ENCODE results near the gene MAN1A1. TPM values are rescaled to one million over a fixed set of nuclear protein-coding genes. Genes with fewer than 3 reads are reported as not detected.
"Not testable (repeated sequence)": the region's sequence is repeated elsewhere in the genome, so short reads cannot be mapped to it uniquely, and the experiment has no call there.

MAN1A1 gene
- total RNA-seq, 1 donor from 2014 or later: 78.0 TPM

GRCh38 chr6:119301429-119301828 lies 48.1 kb downstream of the MAN1A1 start:
- Histone ChIP-seq H3K27ac (no peak overlapping the region), H3K4me1 (no peaks in the 10 kb centered on the region), H3K36me3 (peaks cover 30% of the 10 kb centered on the region), H3K4me3 (no peak overlapping the region), H3K27me3 (ENCODE audit: low read depth) (no peaks in the 10 kb centered on the region), H3K9me3 (no peaks in the 10 kb centered on the region)
- ATAC-seq (no peak), DNase-seq (no peak)
- intact Hi-C loops (cut with DNase I): no loop called here
- TF ChIP-seq CTCF (IDR thresholded peaks at IDR 0.05): no peak

GRCh38 chr6:119299694-119300093 lies 49.9 kb downstream of the MAN1A1 start:
- DNase-seq: no peak

GRCh38 chr6:119297049-119297448 lies 52.5 kb downstream of the MAN1A1 start:
- Histone ChIP-seq H3K9me3 (no peaks in the 10 kb centered on the region), H3K36me3 (peaks cover 18% of the 10 kb centered on the region), H3K27ac (no peak overlapping the region), H3K4me3 (no peak overlapping the region), H3K4me1 (no peaks in the 10 kb centered on the region), H3K27me3 (ENCODE audit: low read depth) (no peaks in the 10 kb centered on the region)
- DNase-seq (no peak), ATAC-seq (peak in 1 of 2 donors; percentile 44)
- TF ChIP-seq CTCF (IDR thresholded peaks at IDR 0.05): no peak
- intact Hi-C loops (cut with DNase I): no loop called here

More at GRCh38 chr6:119299694-119300093, 49.9 kb downstream of the MAN1A1 start:
- H3K27me3 ChIP-seq (ENCODE audit: low read depth): no peaks in the 10 kb centered on the region
- ATAC-seq: no peak
- H3K9me3 ChIP-seq: no peaks in the 10 kb centered on the region
- H3K36me3 ChIP-seq: peaks cover 19% of the 10 kb centered on the region
- no peak for TF ChIP-seq CTCF (IDR thresholded peaks at IDR 0.05)
- no peak overlapping the region for H3K4me3 ChIP-seq
- H3K27ac ChIP-seq: no peak overlapping the region
- intact Hi-C loops (cut with DNase I): no loop called here
- H3K4me1 ChIP-seq: no peaks in the 10 kb centered on the region

GRCh38 chr6:119296036-119297035 lies 53.2 kb downstream of the MAN1A1 start:
- Histone ChIP-seq H3K27me3 (ENCODE audit: low read depth) (no peaks in the 10 kb centered on the region), H3K4me3 (no peak overlapping the region), H3K4me1 (no peaks in the 10 kb centered on the region), H3K36me3 (peaks cover 11% of the 10 kb centered on the region), H3K27ac (no peak overlapping the region), H3K9me3 (no peaks in the 10 kb centered on the region)
- DNase-seq (no peak), ATAC-seq (no peak)
- intact Hi-C loops (cut with DNase I): no loop called here
- TF ChIP-seq CTCF (IDR thresholded peaks at IDR 0.05): no peak

- Histone ChIP-seq H3K27me3 (ENCODE audit: low read depth) (no peaks in the 10 kb centered on the region), H3K4me3 (no peak overlapping the region), H3K27ac (no peak overlapping the region), H3K4me1 (no peaks in the 10 kb centered on the region), H3K9me3 (no peaks in the 10 kb centered on the region), H3K36me3 (no peaks in the 10 kb centered on the region)
- ATAC-seq: no peak
- no peak for DNase-seq
- intact Hi-C loops (cut with DNase I): no loop called here
- no peak for TF ChIP-seq CTCF (IDR thresholded peaks at IDR 0.05)
These were observed 54.6 kb downstream of the MAN1A1 start for GRCh38 chr6:119294984-119295383.

- intact Hi-C loops (cut with DNase I); H3K4me1 ChIP-seq; H3K9me3 ChIP-seq; H3K27me3 ChIP-seq (ENCODE audit: low read depth); H3K4me3 ChIP-seq; DNase-seq; H3K36me3 ChIP-seq; ATAC-seq; H3K27ac ChIP-seq: not testable (repeated sequence)
These were observed 58.5 kb downstream of the MAN1A1 start for GRCh38 chr6:119291060-119291459.
